Myocyte (in vitro differentiated cells): ENCODE measurements around the gene FARP2. TPM values are rescaled to one million over a fixed set of nuclear protein-coding genes. Genes with fewer than 3 reads are reported as not detected.
"Not testable (repeated sequence)": the region's sequence is repeated elsewhere in the genome, so short reads cannot be mapped to it uniquely, and the experiment has no call there.

Experiments used
- DNase-seq: peaks from one replicate; pipeline ENCODE4 v3.0.0-alpha.2; 2012; ENCODE audit warnings: low read depth
- total RNA-seq: library from RNA; depleted of rRNA; stranded (reverse); fragments of >200 nt; gene quantifications from 2 replicates; pipeline ENCODE4 v1.2.3, GENCODE V29; 2014

The FARP2 gene
- total RNA-seq, 1 donor from 2014 or later = 28.7 TPM

- no peak for DNase-seq
Observed at GRCh38 chr2:241363426-241363825, 7.3 kb downstream of the FARP2 start.

GRCh38 chr2:241364781-241365180 is 8.7 kb downstream of the FARP2 start:
- DNase-seq = no peak

GRCh38 chr2:241366678-241367077 is 10.6 kb downstream of the FARP2 start:
- peak; percentile 34 for DNase-seq

GRCh38 chr2:241368643-241369042 is 12.6 kb downstream of the FARP2 start:
- no peak for DNase-seq

GRCh38 chr2:241372361-241372992 is 16.4 kb downstream of the FARP2 start:
- DNase-seq = peak; percentile 71

GRCh38 chr2:241373446-241373845 is 17.4 kb downstream of the FARP2 start:
- DNase-seq = no peak

- not testable (repeated sequence) for DNase-seq
Observed at GRCh38 chr2:241373906-241374305, 17.8 kb downstream of the FARP2 start.

GRCh38 chr2:241375300-241375699 is 19.2 kb downstream of the FARP2 start:
- no peak for DNase-seq

GRCh38 chr2:241376808-241377207 is 20.7 kb downstream of the FARP2 start:
- DNase-seq = no peak

- no peak for DNase-seq
Observed at GRCh38 chr2:241378816-241379215, 22.7 kb downstream of the FARP2 start.

GRCh38 chr2:241379481-241380480 is 23.7 kb downstream of the FARP2 start:
- peak; percentile 45 for DNase-seq

GRCh38 chr2:241381872-241382271 is 25.8 kb downstream of the FARP2 start:
- DNase-seq = no peak

GRCh38 chr2:241385450-241385849 is 29.4 kb downstream of the FARP2 start:
- DNase-seq = not testable (repeated sequence)

GRCh38 chr2:241386519-241386918 is 30.4 kb downstream of the FARP2 start:
- no peak for DNase-seq

- DNase-seq = no peak
Observed at GRCh38 chr2:241389697-241390096, 33.6 kb downstream of the FARP2 start.

GRCh38 chr2:241390301-241391206 is 34.5 kb downstream of the FARP2 start:
- no peak for DNase-seq

GRCh38 chr2:241391892-241392665 is 36.0 kb downstream of the FARP2 start:
- peak; percentile 13 for DNase-seq

GRCh38 chr2:241392753-241393152 is 36.7 kb downstream of the FARP2 start:
- not testable (repeated sequence) for DNase-seq

- DNase-seq = no peak
Observed at GRCh38 chr2:241393524-241394196, 37.6 kb downstream of the FARP2 start.

- DNase-seq = not testable (repeated sequence)
Observed at GRCh38 chr2:241396809-241397208, 40.7 kb downstream of the FARP2 start.
